Fibroblast of the aortic adventitia (primary cell): ENCODE data around the gene IL16. TPM values are rescaled to one million over a fixed set of nuclear protein-coding genes. Genes with fewer than 3 reads are reported as not detected.

ENCODE experiments used
- DNase-seq: peaks from one replicate; pipeline ENCODE4 v3.0.0-alpha.2; 2010; ENCODE audit warnings: low read depth
- H3K4me3 ChIP-seq: 2 replicates; pipeline ENCODE4 v1.5.1; 2011; ENCODE audit warnings: low read depth, mild to moderate bottlenecking, control low read depth, low read length, moderate library complexity
- CTCF ChIP-seq: IDR thresholded peaks from 2 replicates; pipeline ENCODE4 v1.5.1; 2011; ENCODE audit warnings: mild to moderate bottlenecking, low read length, control low read depth, inconsistent platforms; ENCODE audit not compliant: insufficient read depth
- total RNA-seq: library from RNA; depleted of rRNA; stranded (reverse); fragments of >200 nt; gene quantifications from 2 replicates; pipeline ENCODE4 v1.2.3, GENCODE V29; 2012; ENCODE audit warnings: low replicate concordance

The IL16 gene
- total RNA-seq, 1 donor, result 1.4 TPM

DNA sequence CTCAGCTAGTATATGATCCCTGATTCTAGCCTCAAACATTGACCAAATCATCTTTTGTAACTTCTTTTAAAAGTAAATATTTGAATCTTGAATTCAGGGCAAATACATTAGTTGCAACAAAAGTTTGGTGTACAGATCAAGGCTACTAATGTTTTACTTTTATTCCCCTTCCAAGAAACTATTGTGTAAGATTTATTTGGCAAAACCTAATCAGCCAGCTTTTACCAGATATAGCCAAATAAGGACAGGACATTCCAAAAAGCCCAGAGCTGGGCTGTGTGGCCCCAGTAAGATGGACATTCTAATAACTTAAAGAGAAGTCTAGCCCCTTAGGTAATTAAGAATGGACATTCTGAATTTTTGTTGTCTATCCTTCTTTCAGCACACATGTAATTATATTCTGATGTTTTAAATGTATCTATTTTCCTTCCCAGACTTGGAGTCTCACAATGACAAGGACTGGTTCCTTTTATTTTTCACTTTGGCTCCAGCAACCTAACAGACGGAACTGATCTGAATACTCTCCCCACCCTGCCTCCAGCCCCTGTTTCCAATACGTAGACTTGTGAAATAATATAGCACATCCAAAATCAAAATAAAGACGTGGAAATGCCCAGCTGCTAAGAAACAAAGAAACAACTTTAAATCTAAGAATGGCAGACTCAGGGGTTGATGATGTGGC lies 79.2 kb downstream of the IL16 start:
- H3K4me3 ChIP-seq, result no peak overlapping the region
- no peak for TF ChIP-seq CTCF
- DNase-seq, result peak; percentile 82

DNA sequence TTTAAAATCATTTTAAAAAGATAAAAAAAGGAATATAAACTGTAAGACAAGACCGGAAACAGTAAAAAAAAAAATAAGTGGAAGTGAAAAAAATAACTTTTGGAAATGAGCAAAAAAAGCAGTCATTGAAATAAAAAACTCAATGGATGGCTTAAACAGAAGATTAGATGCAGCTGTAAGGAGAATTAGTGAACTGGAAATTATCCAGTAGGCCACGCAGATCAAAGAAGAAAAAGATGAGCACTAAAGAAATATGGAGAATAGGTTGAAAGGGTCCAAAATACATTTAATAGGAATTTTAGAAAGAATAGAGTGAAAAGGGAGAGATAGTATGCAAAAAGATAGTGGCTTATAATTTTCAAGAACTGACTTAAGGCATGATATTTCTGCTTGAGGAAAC lies 80.3 kb downstream of the IL16 start:
- no peak for DNase-seq
- no peak for TF ChIP-seq CTCF
- H3K4me3 ChIP-seq, result no peak overlapping the region

GRCh38 chr15:81277851-81278250 lies 81.2 kb downstream of the IL16 start:
- no peak for DNase-seq
- TF ChIP-seq CTCF, result no peak
- no peak overlapping the region for H3K4me3 ChIP-seq

DNA sequence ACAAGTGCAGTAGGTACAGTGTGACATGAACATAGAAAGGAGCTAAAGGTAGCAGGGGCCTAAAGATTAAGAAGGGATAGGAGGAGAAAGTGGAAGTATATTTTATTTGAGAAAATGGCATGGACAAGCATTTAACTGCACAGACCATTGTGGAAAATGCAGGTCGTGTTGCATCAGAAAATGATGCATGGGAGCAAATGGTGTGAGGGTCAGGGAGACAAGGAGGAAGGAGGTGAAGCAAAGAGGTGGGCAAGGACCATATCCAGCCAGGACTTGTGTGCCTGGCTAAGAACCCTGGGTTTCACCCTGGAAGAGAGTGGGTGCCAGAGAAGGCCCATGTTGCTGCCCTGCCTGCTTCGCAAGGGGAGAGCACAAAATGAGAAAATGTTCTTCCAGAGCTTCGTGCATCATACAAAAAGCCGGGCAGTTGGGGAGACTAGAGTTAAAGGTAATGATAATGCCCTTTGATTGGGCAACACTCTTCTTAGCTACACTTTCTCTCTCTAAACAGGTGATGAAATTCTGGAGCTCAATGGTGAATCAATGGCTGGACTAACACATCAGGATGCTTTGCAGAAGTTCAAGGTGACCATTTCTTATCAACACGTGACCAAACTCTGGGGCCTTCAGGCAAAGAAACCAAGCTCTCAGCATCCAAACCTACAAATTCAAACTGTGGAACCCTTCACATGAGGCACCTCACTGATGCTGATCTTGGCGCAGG lies 81.8 kb downstream of the IL16 start:
- no peak for TF ChIP-seq CTCF
- no peak overlapping the region for H3K4me3 ChIP-seq
- no peak for DNase-seq

GRCh38 chr15:81279621-81280485 lies 83.2 kb downstream of the IL16 start:
- TF ChIP-seq CTCF, result no peak
- DNase-seq, result no peak

DNA sequence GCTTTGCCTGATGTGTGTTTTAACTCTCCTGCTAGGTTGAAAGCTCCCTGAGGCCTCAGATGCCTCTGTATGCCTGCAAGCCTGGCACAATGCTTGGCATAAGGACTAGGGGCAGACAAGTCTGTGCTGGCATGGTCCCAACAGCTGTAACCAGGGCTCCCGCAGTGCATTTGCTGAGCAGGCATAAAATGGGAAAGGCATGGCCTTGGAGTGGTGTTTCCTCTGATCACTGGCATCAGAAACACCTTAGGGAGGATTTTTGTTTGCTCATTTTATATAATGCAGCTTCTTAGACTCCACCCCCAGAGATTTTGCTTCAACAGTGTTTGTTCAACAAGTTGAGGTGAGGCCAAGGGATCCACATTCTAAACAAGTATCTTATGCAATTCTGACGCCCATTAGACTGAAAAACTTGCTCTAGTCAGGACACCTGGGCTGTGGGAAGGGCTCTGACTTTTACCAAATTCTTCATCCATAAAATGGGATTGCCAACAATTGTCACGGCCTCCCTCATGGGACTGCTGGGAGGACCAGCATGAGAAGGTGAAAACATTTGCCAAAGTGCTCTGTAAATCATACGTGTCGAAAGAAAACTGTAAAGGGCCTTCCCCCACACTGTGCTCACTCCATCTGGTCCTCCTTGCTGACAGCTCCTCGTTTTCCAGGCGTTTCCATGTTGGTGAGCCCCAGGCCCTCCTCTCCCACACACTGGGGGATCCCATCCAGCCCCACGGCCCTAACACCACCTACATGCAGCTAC lies 84.2 kb downstream of the IL16 start:
- no peak overlapping the region for H3K4me3 ChIP-seq
- no peak for TF ChIP-seq CTCF
- DNase-seq, result no peak

More at GRCh38 chr15:81279621-81280485, 83.2 kb downstream of the IL16 start:
- no peak overlapping the region for H3K4me3 ChIP-seq
